ENCODE data around the gene UBE2V1. TPM values are rescaled to one million over a fixed set of nuclear protein-coding genes. Genes with fewer than 3 reads are reported as not detected.
"Not testable (repeated sequence)": the region's sequence is repeated elsewhere in the genome, so short reads cannot be mapped to it uniquely, and the experiment has no call there.

The UBE2V1 gene
- total RNA-seq, 2 donors from 2014 or later = 70.8 to 106 TPM

DNA sequence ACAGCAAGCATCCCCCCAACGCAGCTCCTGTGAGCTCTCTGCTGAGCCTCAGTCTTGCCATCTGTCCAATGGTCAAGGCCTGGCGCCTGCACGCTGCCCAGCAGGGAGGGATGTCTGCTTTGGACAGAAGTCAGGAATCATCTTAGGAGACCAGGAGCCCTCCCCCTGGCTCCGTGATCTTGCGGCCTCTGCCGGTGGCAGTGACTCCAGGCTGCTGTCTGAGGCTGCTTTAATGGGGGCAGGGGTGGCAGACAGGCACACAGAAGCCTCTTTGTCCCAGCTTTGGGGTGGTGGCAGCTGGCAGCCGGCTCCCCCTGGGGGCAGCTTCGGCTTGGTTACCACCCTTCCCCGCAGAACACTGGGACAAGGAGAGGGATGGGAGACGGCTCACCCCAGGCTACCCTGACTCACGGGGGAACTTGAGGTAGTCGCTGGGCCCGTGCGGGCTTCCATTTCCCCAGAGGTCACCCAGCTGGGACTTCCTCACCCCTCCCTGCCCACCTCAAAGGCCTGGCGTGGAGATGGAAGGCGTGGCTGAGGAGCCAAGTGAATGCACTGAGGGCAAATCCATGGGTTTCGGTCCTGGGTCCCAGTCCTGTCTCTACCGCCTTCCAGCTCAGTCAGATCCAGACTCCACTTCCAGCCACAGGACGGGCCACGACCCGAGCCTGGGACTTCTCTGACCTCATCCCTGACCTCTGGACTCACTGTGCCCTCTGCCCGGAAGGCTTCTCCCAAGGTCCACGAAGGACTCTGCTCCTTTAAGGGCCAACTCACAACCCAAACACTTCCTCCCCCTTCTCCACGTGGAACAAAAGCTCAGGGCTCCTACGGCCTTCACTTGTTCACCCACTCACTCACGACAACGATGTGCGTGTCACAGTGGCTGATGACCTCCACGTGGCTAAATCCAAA, 25.8 kb upstream of the UBE2V1 start:
- intact Hi-C loops (cut with DNase I, micrococcal nuclease) = no loop called here
- ATAC-seq (peak; percentile 54), DNase-seq (no peak)

DNA sequence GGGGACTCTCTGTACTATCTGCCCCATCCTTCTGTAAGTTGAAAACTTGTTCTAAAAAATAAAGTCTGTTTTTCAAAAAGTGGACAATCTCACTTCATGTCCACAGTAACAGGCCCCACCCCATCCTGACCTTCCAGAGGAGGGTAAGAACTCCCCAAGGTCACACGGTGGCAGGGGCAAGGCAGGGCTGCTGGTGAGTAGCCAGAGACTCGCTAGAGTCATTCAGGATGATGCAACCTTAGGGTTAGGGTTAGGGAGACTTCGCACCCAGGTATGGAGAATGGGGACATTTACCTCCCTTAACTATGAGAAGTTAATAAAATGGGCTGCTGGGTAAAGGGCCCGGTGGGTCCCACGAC, 25.1 kb upstream of the UBE2V1 start:
- intact Hi-C loops (cut with DNase I, micrococcal nuclease) = no loop called here
- DNase-seq = no peak
- no peak for ATAC-seq

DNA sequence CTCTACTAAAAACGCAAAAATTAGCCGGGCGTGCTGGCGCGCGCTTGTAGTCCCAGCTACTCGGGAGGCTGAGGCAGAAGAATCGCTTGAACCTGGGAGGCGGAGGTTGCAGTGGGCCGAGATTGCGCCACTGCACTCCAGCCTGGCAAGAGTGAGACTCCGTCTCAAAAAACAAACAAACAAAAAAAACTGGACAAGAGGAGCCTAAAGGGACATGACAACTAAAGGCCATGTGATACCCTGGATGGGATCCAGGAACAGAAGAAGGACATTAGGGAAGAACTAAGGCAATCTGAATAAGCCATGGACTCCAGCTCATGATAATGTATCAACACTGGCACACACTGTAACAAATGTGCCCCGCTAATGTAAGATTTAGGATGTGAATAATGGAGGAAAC, 24.8 kb upstream of the UBE2V1 start:
- intact Hi-C loops (cut with DNase I, micrococcal nuclease); DNase-seq; ATAC-seq: not testable (repeated sequence)

DNA sequence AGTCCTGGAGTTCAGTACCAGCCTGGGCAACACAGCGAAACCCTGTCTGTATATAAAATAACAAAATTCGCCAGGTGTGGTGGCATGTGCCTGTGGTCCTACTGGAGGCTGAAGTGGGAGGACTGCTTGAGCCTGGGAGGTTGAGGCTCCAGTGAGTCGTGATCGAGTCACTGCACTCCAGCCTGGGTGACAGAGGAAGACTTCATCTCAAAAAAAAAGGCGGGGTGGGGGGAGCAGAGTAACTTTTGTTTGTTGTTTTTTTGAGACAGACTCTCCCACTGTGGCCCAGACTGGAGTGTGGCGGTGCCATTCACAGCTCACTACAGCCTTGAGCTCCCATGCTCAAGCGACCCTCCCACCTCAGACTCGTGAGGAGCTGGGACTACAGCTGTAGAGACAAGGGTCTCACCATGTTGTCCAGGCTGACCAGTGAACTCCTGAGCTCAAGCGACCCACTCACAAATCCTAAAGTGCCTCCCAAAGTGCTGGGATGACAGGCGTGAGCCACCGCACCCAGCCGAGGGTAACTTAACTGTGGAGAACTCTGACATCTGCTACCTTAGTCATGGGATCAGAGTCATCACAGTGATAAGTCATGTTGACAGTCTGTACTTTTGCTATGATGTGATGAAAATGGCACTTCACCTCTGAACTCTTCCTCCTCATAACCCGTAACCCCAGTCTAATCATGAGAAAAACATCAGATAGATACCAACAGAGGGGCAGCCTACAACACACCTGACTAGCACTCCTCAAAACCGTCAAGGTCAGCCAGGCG, 24.1 kb upstream of the UBE2V1 start:
- no peak for DNase-seq
- no peak for ATAC-seq
- intact Hi-C loops (cut with DNase I, micrococcal nuclease) = no loop called here

DNA sequence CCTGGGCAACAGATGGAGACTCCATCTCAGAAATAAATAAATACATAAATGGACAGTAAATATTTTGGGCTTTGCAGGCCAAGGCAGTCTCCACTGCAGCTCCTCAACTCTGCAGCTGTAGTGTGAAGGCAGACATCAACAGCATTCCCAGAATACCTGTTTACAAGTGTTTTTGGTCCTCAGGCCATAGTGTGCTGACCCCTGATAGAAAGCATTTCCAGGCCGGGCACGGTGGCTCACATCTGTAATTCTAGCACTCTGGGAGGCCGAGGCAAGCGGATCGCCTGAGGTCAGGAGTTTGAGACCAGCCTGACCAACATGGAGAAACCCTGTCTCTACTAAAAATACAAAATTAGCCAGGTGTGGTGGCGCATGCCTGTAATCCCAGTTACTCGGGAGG, 22.2 kb upstream of the UBE2V1 start:
- ATAC-seq; intact Hi-C loops (cut with DNase I, micrococcal nuclease); DNase-seq: not testable (repeated sequence)

DNA sequence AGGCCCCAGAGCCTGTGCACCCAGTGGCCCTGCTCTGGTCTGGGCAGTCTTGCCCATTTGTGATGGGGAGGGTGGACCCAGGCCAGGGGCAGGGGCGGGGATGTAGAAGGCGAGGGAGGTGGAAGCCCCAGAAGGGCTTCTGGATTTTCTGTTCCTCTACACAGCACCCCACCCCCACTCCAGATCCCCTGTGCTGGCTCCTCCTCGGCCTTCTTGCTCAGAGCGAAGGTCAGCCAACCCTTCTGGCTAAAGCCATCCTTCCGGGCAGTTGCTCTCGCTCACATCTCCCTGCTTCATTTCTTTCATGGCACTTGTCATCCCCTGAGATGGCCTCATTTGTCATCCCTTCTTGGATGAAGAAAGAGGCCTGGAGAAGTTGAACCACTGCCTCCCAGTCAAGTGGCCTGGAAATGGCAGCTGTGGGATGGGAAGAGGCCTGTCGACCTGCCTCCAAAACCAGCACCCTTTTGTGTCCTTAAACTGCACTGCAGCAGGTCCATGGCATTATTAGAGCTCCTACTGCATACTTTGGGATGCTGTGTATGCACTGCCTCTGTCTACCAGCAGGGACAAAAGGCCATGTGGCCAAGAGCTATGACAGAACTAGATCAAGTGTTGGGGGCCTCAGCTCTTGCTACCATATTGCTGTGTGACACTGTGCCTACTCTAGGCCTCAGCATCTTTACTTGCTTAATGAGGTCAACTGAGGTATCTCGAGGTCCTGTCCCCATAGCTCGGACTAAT, 20.7 kb upstream of the UBE2V1 start:
- no peak for ATAC-seq
- intact Hi-C loops (cut with DNase I, micrococcal nuclease) = no loop called here
- no peak for DNase-seq

DNA sequence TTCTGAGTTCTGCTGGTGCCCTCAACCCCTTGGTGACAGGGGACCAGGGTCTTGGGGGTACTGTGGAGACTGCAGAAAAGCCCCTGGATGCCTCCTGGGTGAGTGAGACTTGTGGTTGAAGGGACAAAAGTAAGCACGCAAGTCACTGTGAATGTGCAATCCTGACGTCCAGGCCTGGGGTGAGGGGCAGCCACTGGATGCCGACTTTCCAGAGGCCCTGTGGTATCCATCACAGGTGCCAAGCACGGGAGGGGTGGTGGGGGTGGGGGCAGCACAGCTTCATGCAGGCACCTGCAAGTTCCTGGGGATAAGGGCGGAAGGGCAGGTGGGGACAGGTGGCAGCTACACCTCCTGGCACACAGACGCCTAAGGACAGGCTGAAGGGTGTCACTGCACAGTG, 20.1 kb upstream of the UBE2V1 start:
- no peak for ATAC-seq

DNA sequence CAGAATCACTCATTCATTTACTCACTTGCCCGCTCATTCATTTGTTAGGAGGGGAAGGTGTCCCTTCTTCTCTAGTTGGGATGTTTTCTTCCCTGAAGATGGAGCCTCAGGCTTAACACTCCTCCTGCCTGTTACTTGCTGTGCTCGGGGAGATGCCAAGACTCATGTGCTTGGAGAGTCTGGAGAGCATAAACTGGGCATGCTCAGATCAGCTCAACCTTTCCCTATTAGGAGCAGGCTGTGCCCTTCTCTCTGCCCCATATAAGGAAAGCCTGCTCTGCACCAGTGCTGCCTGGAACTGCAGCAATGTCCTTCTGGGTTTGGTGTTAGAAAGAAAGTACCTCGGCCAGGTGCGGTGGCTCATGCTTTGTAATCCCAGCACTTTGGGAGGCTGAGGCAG, 18.0 kb upstream of the UBE2V1 start:
- intact Hi-C loops (cut with DNase I, micrococcal nuclease) = no loop called here
- ATAC-seq (no peak), DNase-seq (peak in 1 of 2 donors; percentile 72)

More for the DNA sequence above, 20.1 kb upstream of the UBE2V1 start:
- no peak for DNase-seq
- intact Hi-C loops (cut with DNase I, micrococcal nuclease) = no loop called here

DNA sequence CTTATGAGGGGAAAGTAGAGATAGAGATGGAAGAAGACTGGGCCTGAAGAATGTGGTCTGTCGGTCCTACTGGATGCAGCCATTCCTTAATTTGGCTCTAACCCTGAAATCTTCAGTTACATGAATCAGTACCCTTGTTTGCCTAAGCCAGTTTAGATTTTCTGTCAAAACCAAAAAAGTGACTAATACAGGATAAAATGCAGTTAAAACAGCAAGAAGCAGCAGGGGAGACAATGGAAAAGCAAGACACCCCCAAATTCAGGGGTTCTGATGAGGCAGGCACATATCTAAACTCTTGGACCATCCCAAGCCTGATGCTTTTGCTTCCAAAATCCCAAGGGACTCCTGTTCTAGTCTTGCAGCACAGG, 17.4 kb upstream of the UBE2V1 start:
- DNase-seq = no peak
- no peak for ATAC-seq
- intact Hi-C loops (cut with DNase I, micrococcal nuclease) = no loop called here

DNA sequence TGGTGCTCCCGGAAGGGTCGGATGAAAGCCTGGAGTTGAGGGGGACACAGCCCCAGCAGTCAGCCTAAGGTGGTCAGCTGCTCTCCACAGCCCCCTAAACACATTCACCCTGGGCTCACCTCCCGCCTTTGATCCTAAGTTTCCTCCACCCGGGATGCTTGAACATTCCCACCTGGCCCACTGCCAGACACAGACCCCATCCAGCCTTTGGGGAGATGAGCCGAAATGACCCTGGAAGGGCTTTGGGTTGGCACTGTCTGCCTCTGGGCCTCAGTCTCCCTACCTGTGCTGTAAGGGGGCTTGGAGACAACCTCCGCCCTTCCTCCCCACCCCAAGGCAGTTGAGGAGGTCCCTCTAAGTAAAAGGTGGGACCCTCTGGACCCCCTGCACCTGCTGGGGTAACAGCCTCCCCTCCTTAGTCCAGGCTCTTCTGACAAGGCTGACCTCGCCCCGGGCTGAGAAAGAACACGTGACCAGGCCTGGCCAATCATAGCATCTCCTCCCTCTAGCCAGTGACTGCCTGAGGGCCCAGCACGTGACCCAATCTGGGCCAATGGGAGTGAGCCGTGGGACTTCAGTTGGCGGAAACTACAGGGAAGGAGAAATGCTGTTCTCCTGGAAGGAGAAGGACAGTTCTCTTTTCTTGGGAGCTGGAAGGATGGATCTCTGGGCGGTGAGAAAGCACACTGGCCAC, 16.9 kb upstream of the UBE2V1 start:
- intact Hi-C loops (cut with DNase I, micrococcal nuclease) = no loop called here
- DNase-seq (peak in 1 of 2 donors; percentile 65), ATAC-seq (no peak)

DNA sequence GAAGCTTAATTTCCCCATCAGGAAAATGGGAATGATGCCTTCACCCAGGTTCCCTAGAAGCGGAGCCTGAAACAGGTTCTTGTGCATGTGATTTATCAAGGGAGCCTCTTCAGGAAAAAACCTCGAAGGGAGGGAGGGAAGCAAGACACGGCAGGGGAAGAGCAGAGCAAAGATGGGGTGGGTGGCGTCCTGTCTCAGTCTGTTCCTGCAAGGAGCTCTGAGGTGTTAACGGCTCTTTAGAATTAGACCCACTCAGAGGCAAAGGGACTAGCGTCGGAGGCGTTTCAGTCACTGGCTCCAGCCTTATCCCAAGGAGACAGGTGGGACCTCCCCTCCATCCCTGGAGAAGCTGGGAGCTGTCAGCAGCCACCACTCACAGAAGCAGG, 15.6 kb upstream of the UBE2V1 start:
- intact Hi-C loops (cut with DNase I, micrococcal nuclease) = no loop called here
- ATAC-seq (no peak), DNase-seq (no peak)

DNA sequence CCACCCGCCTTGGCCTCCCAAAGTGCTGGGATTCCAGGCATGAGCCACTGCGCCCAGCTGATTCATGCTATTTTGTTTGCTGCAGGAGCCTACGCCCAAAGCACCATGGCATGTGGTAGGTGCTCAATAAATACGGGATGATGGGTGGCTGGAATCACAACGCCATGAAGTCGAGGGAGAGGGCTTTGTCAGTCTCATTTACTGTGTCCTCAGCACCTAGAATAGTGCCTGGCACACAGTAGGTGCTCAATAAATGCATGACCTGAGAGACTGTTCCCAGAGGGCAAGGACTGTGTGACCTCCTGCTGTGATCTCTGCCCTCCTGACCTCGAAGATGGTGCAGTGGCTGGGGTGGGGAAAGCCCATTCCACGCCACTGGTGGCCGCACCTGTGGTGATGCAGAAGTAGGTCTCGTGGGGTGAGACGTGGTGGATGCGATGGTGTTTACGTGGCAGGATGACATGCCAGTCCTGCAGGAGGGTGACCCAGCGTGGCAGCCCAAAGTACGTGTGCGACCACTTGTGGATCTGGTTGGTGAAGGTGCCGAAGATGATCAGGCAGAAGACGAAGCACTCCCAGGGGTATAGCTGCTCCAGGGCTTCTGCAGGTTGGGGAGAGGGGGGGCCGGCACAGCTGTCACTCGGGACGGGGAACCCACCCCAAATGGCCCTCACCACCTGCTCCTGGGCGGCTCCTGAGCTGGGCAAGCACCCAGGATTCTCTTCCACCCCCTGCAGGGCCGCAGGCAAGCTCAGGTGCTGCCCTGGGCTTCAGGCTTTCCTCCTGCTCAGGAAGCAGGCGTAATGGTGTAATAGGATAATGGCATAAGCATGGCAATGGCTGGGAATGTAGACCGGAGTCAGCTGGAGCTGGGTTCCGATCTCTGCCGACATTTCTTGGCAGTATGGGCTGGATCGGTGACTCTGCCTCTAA, 14.9 kb upstream of the UBE2V1 start:
- intact Hi-C loops (cut with DNase I, micrococcal nuclease) = no loop called here
- ATAC-seq (no peak), DNase-seq (no peak)

DNA sequence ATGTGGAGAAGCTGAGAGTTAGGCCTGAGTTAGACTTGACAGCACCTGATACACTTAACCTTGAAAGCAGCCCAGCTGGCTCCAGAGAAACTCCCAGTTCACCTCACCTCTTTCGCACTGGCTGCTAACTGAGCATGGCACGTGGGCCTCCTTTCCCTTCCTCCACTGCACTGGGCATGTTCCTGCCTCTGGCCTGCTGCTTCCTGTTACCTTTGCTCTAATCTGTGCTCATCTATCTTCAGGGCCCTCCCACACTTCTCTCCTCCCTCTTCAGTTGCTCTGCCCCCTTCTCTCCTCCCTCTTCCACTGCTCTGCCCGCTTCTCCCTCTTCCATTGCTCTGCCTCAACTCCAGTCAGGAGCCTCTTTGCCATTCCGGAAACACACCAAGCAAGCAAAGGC, 13.7 kb upstream of the UBE2V1 start:
- ATAC-seq (peak; percentile 97), DNase-seq (peak; percentile 68 to 84)
- intact Hi-C loops (cut with DNase I, micrococcal nuclease) = no loop called here

DNA sequence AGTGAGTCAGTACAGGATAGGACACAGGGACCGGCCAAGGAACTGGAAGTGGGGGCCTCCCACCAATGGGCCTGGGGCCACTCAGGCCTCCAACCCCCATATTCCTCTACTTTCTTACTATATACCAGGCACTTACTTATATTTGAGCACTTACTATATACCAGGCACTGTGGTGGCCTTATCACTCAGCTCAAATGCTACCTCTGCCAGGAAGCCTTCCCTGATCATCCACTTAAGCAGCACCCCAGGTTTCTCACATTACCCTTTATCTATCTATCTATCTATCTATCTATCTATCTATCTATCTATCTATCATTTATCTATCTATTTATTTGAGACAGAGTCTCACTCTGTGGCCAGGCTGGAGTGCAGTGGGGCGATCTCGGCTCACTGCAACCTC, 12.3 kb upstream of the UBE2V1 start:
- ATAC-seq = no peak
- intact Hi-C loops (cut with DNase I, micrococcal nuclease) = no loop called here
- no peak for DNase-seq

DNA sequence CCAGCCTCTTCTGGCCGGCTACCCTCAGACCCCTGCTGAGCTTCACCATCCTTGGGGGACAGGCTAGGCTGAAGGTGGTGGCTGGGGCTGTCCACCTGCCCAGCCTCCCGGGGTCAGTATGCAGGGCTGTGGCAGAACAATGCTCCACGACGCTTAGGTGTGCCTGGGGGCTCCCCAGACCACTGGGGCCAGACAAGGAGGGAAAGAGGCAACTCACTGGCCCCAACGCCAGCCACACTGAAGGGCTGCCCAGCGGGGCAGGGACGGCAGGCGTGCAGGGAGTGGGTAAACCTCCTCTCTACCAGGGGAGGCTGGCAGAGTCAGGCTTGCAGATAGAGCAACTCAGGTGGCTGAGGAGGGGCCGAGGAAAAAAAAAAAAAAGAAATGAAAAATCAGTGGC, 11.5 kb upstream of the UBE2V1 start:
- ATAC-seq (no peak), DNase-seq (no peak)
- intact Hi-C loops (cut with DNase I, micrococcal nuclease) = no loop called here

DNA sequence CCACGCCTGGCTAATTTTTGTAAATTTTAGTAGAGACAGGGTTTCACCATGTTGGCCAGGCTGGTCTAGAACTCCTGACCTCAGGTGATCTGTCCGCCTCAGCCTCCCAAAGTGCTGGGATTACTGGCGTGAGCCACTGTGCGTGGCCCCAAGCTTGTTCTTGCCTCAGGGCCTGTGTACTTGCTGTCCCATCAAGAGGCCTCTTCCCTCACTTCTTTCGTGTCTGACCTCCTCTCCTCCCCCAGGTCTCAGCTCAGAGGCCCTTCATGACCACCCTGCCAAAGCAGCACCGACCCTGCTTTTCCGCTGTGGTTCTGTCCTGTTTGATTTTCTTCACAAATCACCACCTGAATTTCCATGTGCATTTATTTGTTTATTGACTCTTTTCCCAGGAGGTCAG, 10.5 kb upstream of the UBE2V1 start:
- no peak for DNase-seq
- no peak for ATAC-seq
- intact Hi-C loops (cut with DNase I, micrococcal nuclease) = loop anchor here in 1 of 2 donors (2.0 kb wide), 1 partner anchor 45 kb away; no protein-coding TSS in a partner anchor

DNA sequence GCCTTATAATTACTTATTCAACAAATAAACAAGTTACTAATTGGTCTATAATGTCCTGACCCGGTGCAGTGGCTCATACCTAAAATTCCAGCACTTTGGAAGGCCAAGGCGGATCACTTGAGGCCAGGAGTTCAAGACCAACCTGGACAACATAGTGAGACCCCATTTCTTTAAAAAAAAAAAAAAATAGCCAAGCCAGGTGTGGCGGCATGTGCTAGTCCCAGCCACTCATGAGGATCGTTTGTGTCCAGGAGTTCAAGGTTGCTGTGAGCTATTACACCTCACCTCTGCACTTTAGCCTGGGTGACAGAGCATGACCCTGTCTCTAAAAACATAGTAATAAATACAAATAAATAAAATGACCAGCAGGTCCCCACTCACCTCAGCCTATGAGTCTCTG, 9.8 kb upstream of the UBE2V1 start:
- intact Hi-C loops (cut with DNase I, micrococcal nuclease) = loop anchor here in 1 of 2 donors (2.0 kb wide), 1 partner anchor 46 kb away; no protein-coding TSS in a partner anchor
- ATAC-seq = no peak
- no peak for DNase-seq

DNA sequence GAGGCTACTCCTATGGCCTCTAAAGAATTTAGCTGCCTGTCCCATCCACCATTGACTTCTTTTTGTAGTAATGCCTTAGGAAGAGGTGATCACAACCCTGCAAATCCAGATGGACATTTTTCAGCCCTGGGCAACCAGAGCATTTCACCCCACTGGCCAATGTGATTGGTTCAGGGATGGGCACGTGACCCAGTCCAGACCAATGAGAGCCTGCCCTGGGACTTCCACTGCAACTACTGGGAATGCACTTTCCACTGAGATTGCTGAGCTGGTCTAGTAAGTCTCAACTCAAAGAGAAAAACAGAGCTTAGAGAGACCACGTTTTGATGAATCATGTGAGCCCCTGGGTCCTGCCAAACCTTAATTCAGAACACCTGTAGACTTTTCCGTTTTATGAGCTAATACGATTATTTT, 8.9 kb upstream of the UBE2V1 start:
- intact Hi-C loops (cut with DNase I, micrococcal nuclease) = loop anchor here in 1 of 2 donors (2.0 kb wide), 1 partner anchor 47 kb away; no protein-coding TSS in a partner anchor
- DNase-seq = no peak
- ATAC-seq = no peak

Data from left colon (tissue), 2 donors.